Osteocyte (in vitro differentiated cells): ENCODE data around the gene CLDN16. TPM values are rescaled to one million over a fixed set of nuclear protein-coding genes. Genes with fewer than 3 reads are reported as not detected.

Experiments used
- DNase-seq: peaks from one replicate; pipeline ENCODE4 v3.0.0; 2021; ENCODE audit warnings: mixed read lengths; ENCODE audit not compliant: unreplicated experiment; ENCODE audit errors: extremely low spot score
- H3K27ac Mint-ChIP-seq: one replicate; pipeline ENCODE4 v1.8.0; 2021; ENCODE audit warnings: mild to moderate bottlenecking, mixed read lengths; ENCODE audit not compliant: unreplicated experiment
- H3K27me3 Mint-ChIP-seq: one replicate; pipeline ENCODE4 v1.8.0; 2021; ENCODE audit warnings: mixed read lengths; ENCODE audit not compliant: unreplicated experiment
- H3K36me3 Mint-ChIP-seq: one replicate; pipeline ENCODE4 v1.8.0; 2021; ENCODE audit warnings: mixed read lengths; ENCODE audit not compliant: unreplicated experiment
- H3K4me1 Mint-ChIP-seq: one replicate; pipeline ENCODE4 v1.8.0; 2021; ENCODE audit warnings: mixed read lengths; ENCODE audit not compliant: unreplicated experiment
- H3K4me3 Mint-ChIP-seq: one replicate; pipeline ENCODE4 v1.8.0; 2021; ENCODE audit warnings: mild to moderate bottlenecking, moderate library complexity, mixed read lengths; ENCODE audit not compliant: unreplicated experiment
- H3K9me3 Mint-ChIP-seq: one replicate; pipeline ENCODE4 v1.8.0; 2021; ENCODE audit warnings: mixed read lengths; ENCODE audit not compliant: unreplicated experiment
- CTCF ChIP-seq: fragments of 200-600 bp; sonication (generic); IDR thresholded peaks from 2 replicates; pipeline ENCODE4 v1.5.0; 2021; ENCODE audit warnings: antibody characterized with exemption, mild to moderate bottlenecking, moderate library complexity
- total RNA-seq: library from RNA; stranded (reverse); gene quantifications from 2 replicates; pipeline ENCODE4 v1.2.1, GENCODE V29; 2021

CLDN16 gene
- total RNA-seq, 1 donor from 2014 or later: not detected

GRCh38 chr3:190443257-190443656 is 55.3 kb downstream of the CLDN16 start:
- TF ChIP-seq CTCF: peak; percentile 63
- no peaks in the 10 kb centered on the region for H3K9me3 Mint-ChIP-seq
- H3K27ac Mint-ChIP-seq: no peak overlapping the region
- peaks cover 19% of the 10 kb centered on the region for H3K4me1 Mint-ChIP-seq
- H3K4me3 Mint-ChIP-seq: no peak overlapping the region
- no peaks in the 10 kb centered on the region for H3K27me3 Mint-ChIP-seq
- no peaks in the 10 kb centered on the region for H3K36me3 Mint-ChIP-seq
- DNase-seq: no peak

- Mint-ChIP-seq H3K4me1 (peaks cover 19% of the 10 kb centered on the region), H3K36me3 (no peaks in the 10 kb centered on the region), H3K4me3 (no peak overlapping the region), H3K27me3 (no peaks in the 10 kb centered on the region), H3K27ac (peak overlapping the region; percentile 4), H3K9me3 (no peaks in the 10 kb centered on the region)
- DNase-seq: no peak
- no peak for TF ChIP-seq CTCF
Measured at GRCh38 chr3:190444006-190444405, 56.0 kb downstream of the CLDN16 start.

- peaks cover 19% of the 10 kb centered on the region for H3K4me1 Mint-ChIP-seq
- H3K4me3 Mint-ChIP-seq: no peak overlapping the region
- H3K36me3 Mint-ChIP-seq: no peaks in the 10 kb centered on the region
- no peaks in the 10 kb centered on the region for H3K9me3 Mint-ChIP-seq
- H3K27me3 Mint-ChIP-seq: no peaks in the 10 kb centered on the region
- peak overlapping the region; percentile 4 for H3K27ac Mint-ChIP-seq
- no peak for TF ChIP-seq CTCF
- DNase-seq: no peak
Measured at GRCh38 chr3:190444576-190445145, 56.7 kb downstream of the CLDN16 start.

GRCh38 chr3:190446573-190447279 is 58.8 kb downstream of the CLDN16 start:
- no peaks in the 10 kb centered on the region for H3K27me3 Mint-ChIP-seq
- no peak for TF ChIP-seq CTCF
- H3K36me3 Mint-ChIP-seq: no peaks in the 10 kb centered on the region
- H3K9me3 Mint-ChIP-seq: no peaks in the 10 kb centered on the region
- H3K27ac Mint-ChIP-seq: no peak overlapping the region
- peaks cover 19% of the 10 kb centered on the region for H3K4me1 Mint-ChIP-seq
- no peak for DNase-seq
- no peak overlapping the region for H3K4me3 Mint-ChIP-seq

- H3K4me3 Mint-ChIP-seq: no peak overlapping the region
- H3K9me3 Mint-ChIP-seq: no peaks in the 10 kb centered on the region
- peaks cover 17% of the 10 kb centered on the region for H3K4me1 Mint-ChIP-seq
- DNase-seq: no peak
- H3K27me3 Mint-ChIP-seq: no peaks in the 10 kb centered on the region
- no peak for TF ChIP-seq CTCF
- H3K27ac Mint-ChIP-seq: no peak overlapping the region
- H3K36me3 Mint-ChIP-seq: no peaks in the 10 kb centered on the region
Measured at GRCh38 chr3:190448256-190448655, 60.3 kb downstream of the CLDN16 start.
